SHP77 (cell line): Measurements from ENCODE around the gene RNU1-3.
"Not testable (repeated sequence)": the region's sequence is repeated elsewhere in the genome, so short reads cannot be mapped to it uniquely, and the experiment has no call there.

Experiments used
- DNase-seq, 2 experiments: peaks; one replicate each; lab custom pipeline; 2025; lab: John Stamatoyannopoulos, UW

The RNU1-3 gene

DNA sequence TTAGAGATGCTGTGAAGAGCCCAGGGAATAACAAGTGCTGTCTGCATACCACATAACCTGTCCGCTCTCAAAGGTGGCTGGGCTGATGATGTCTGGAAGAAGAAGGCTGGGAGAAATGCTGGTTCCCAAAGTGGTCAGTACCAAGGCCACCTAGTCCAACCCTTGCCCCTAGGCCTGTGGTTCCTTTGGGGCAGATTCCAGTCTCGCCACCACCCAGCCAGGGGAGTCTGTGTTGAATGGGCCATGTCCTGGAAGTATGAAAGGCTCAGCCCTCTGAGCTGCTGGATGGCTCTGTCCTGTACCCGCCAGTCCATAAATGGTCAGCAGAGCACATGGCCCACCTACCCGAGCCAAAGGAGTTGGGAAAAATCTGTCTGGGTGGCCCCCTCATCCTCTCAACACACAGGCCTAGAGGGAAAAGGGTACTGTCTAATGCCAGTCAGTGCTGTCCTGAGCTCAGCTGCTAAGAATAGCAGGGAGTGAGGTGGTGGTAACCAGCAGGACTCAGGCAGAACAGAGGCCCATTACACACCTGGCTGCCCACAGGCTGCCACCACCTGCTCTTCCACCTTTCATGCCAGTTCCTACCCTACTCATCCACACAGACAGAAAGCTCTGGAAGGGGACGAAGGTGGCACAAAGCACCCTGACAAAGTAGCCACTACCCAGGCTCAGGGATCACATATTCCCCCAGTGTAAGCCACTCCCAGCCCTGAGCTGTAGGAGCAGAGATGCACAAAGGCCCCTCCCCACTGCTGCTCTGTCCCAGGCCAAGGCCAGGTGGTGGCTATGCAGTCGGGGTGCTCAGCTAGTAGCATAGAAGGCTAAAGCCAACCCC lies 28.6 kb downstream of the RNU1-3 start:
- not testable (repeated sequence) for DNase-seq

DNA sequence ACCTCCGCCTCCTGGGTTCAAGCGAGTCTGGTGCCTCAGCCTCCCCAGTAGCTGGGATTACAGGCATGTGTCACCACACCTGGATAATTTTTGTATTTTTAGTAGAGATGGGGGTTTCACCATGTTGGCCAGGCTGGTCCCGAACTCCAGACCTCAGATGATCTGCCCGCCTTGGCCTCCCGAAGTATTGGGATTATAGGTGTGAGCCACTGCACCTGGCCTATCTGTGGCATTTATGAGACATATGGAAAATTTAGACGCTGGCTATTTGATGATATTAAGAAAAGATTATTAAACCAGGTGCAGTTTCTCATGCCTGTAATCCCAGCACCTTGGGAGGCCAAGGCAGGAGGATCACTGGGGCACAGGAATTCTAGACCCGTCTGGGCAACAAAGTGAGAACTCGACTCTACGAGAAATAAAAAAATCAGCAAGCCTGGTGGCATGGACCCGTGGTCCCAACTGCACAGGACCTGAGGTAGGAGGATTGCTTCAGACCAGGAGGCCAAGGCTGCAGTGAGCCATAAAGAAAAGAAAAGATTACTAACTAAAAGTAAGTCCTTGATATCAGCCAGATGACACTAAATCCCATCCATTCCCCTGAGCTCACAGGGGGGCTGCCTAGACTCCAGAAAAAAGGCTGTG lies 30.1 kb downstream of the RNU1-3 start:
- not testable (repeated sequence) for DNase-seq

DNA sequence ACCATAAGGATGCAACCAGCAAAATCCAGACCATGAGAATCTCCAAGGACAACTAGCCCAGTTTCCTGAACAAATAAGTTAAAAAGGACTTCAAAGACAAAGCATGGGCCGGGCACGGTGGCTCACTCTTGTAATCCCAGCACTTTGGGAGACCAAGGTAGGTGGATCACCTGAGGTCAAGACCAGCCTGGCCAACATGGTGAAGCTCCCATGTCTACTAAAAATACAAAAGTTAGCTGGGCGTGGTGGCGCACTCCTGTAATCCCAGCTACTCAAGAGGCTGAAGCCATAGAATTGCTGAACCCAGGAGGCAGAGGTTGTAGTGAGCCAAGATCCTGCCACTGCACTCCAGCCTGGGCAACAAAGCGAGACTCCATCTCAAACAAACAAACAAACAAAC lies 30.8 kb downstream of the RNU1-3 start:
- DNase-seq, result not testable (repeated sequence)

DNA sequence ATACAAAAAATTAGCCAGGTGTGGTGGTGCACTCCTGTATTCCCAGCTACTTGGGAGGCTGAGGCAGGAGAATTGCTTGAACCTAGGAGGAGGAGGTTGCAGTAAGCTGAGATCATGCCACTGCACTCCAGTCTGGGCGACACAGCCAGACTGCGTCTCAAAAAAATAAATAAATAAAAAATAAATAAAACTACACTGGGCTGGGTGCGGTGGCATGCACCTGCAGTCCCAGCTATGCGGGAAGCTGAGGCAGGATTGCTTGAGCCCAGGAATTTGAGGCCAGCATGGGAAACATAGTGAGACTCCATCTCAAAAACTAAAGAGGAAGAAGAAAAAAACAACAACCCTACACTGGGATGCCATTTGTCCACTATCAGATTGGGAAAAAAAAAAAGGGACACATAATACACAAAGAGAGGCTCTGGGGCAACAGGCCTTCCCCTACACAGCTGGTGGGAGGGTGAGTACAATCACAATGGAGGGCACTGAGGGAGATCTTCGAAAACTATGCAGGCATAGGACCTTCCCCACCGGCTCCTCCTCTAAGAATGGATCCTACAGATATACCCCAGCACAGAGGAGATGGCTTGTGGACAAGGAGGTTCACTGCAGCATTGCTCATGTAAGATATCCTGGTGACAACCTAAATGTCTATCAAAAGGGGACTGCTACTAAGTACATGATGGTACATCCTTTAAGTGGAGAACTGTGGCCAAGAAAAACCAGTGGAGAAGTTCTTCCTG lies 33.0 kb downstream of the RNU1-3 start:
- DNase-seq, result not testable (repeated sequence)

DNA sequence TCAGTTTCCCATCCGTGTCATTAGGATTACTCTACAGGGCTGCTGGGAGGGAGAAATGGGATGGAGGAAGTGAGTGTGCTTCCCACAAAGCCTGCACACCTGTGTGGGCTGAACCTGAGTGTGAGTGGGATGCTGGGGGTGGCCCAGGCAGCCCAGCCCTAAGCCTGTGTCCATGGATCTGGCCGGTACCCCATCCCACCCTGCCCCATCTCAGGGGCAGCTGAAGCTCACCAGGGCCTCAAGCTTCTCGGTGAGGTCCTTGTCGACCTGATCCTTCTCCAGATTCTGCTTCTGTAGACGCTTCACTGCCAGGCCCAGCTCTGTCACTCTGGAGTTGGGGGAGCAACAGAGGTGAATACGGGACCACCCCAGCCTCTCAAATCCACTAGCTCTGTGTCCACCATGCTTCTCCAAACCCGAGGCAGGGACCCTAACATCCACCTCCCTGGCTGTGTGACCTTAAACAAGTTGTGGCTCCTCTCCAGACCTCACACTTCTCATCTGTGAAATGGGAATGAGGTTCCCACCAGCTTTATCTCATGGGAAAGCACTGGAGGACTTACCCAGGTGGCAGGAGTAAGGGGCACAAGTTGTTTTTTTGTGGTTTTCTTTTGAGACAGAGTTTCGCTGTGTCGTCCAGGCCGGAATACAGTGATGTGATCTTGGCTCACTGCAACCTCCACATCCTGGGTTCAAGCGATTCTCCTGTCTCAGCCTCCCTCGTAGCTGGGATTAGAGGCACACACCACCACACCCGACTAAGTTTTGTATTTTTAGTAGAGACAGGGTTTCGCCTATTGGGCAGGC lies 34.5 kb downstream of the RNU1-3 start:
- DNase-seq, result not testable (repeated sequence)

- DNase-seq, result no peak
Observed at GRCh38 chr1:16631248-16632043, 35.3 kb downstream of the RNU1-3 start.

- no peak for DNase-seq
Observed at GRCh38 chr1:16630661-16631247, 36.0 kb downstream of the RNU1-3 start.

- DNase-seq, result not testable (repeated sequence)
Observed at GRCh38 chr1:16629916-16630530, 36.7 kb downstream of the RNU1-3 start.

- no peak for DNase-seq
Observed at GRCh38 chr1:16628361-16629111, 38.2 kb downstream of the RNU1-3 start.

GRCh38 chr1:16626409-16626983 lies 40.3 kb downstream of the RNU1-3 start:
- not testable (repeated sequence) for DNase-seq

DNA sequence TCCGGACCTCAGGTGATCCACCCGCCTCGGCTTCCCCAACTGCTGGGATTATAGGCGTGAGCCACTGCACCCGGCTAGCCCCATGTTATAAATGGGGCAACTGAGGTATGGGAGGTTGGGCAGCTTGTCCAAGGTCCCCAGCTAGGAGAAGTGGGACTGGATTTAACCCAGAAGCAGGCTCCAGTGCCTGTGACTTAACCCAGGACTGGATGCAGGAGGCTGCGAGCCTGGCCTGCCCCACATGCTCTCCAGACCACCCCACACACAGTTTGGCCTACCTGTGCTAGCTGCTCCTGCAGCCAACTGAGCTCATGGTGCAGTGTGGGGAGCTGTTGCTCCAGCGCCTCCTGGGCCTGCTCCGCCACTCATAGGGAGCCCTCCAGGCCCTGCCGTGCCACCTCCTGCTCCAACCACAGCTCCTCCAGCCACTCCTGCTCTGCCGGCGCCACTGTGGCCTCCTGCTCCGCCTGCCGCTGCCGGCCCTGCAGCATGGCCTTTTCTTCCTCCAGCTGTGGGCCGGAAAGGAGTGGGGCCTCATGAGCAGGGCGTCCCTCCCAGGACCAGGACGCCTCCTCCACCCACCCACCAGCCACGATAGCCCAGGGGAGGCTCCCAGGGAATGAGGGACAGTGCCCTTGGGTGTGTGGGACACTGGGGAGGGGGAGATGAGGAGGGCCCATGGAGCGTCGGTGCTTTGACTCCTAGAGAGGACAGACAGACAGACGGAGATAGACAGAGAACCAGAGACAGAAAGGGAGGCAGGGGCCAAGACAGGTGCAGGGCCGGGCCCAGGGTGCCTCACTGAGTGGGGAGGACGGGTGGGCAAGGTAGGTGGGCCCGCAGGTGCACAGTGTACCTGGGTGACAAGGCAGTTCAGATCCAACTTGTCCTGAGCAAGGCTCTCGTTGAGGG lies 41.0 kb downstream of the RNU1-3 start:
- DNase-seq, result no peak

DNA sequence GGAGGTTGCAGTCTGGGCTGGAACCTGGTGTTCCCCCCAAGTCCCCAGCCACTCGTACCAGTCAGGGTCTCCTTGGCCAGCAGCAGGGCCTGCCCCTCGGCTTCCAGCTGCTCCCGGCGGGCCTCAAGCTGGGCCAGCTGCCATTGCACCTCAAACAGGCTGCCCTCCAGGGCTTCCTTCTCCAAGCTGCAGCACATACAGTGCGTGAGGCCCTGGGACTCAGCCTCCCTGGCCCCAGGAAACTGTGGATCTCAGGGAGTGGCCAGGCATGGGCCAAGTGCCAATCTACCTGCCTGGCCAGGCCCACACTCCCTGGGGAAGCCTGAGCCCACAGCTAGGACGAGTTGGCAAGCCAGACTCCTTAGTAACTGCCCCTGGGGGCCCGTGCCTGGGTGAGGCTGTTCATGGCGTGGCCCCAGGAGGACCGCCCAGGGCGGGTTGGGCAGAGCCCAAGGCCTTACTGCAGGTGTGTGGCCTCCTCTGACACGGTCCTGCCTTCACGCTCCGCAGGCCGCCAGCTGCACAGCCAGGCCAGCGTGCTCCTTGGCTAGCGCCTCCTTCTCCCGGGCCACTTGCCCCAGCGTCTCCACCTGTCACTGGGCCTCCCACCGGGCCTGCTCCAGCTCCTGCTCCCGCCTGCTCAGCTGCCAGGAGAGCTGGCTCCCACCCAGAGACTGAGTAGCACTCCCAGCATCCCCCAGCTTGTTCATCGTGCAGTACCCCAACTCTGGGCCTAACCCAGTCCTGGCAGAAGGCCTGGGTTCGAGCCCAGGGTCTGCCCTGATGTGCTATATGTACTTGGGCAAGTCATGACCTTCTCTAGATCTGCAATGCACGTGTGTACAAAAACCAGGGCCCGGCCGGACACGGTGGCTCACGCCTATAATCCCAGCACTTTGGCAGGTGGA lies 42.7 kb downstream of the RNU1-3 start:
- not testable (repeated sequence) for DNase-seq

GRCh38 chr1:16623337-16623736 lies 43.4 kb downstream of the RNU1-3 start:
- DNase-seq, result not testable (repeated sequence)

- DNase-seq, result not testable (repeated sequence)
Observed at GRCh38 chr1:16621681-16622315, 45.0 kb downstream of the RNU1-3 start.

- no peak for DNase-seq
Observed at GRCh38 chr1:16621300-16621658, 45.5 kb downstream of the RNU1-3 start.

GRCh38 chr1:16619803-16620501 lies 46.8 kb downstream of the RNU1-3 start:
- DNase-seq, result peak; percentile 11
